ENCODE results near the gene CLEC4G. TPM values are rescaled to one million over a fixed set of nuclear protein-coding genes. Genes with fewer than 3 reads are reported as not detected.

CLEC4G gene
- total RNA-seq, 4 donors from 2014 or later, result 0.55 to 1.1 TPM; not detected in 2

- in situ Hi-C loops (cut with MboI; ENCODE audit: low pct_ligation_motif_present in 1 of 4, low pct_unique_long_range_greater_than_20kb in 1 of 4, low sequenced_read_pairs in 3 of 4), result no loop called here
- Histone ChIP-seq H3K36me3 (no peaks in the 10 kb centered on the region), H3K9me3 (no peaks in the 10 kb centered on the region), H3K27ac (no peak overlapping the region), H3K4me1 (no peaks in the 10 kb centered on the region), H3K27me3 (peaks cover 18% of the 10 kb centered on the region), H3K4me3 (no peak overlapping the region)
- intact Hi-C loops (cut with DNase I; ENCODE audit: low total_unique reads), result no loop called here
- TF ChIP-seq EP300 (IDR thresholded peaks at IDR 0.05; ENCODE audit: low read depth), result no peak
- no peak for TF ChIP-seq POLR2A (IDR thresholded peaks at IDR 0.05)
- no peak for TF ChIP-seq CTCF (IDR thresholded peaks at IDR 0.05)
- TF ChIP-seq POLR2AphosphoS5 (IDR thresholded peaks at IDR 0.05), result no peak
- WGBS, 2 donors (ENCODE audit: low coverage in 1 of 2), result 78% methylated on average over 12 of the region's 12 CpGs; no CpG with 5 or more reads in 1 of the 2 donors
- no peak for DNase-seq
Observed at GRCh38 chr19:7744871-7745650, 13.2 kb upstream of the CLEC4G start.

- DNase-seq, result no peak
- 44 to 50% methylated on average over 2 to 5 of the region's 5 CpGs for WGBS, 2 donors (ENCODE audit: low coverage in 1 of 2)
- Histone ChIP-seq H3K4me1 (no peaks in the 10 kb centered on the region), H3K27me3 (peaks cover 18% of the 10 kb centered on the region), H3K4me3 (no peak overlapping the region), H3K36me3 (no peaks in the 10 kb centered on the region), H3K9me3 (no peaks in the 10 kb centered on the region), H3K27ac (no peak overlapping the region)
- TF ChIP-seq EP300 (IDR thresholded peaks at IDR 0.05; ENCODE audit: low read depth) (no peak), POLR2AphosphoS5 (IDR thresholded peaks at IDR 0.05) (no peak), POLR2A (IDR thresholded peaks at IDR 0.05) (no peak), CTCF (IDR thresholded peaks at IDR 0.05) (no peak)
- in situ Hi-C loops (cut with MboI; ENCODE audit: low pct_ligation_motif_present in 1 of 4, low pct_unique_long_range_greater_than_20kb in 1 of 4, low sequenced_read_pairs in 3 of 4), result no loop called here
- intact Hi-C loops (cut with DNase I; ENCODE audit: low total_unique reads), result no loop called here
Observed at GRCh38 chr19:7744199-7744786, 12.4 kb upstream of the CLEC4G start.

GRCh38 chr19:7743425-7743841 is 11.5 kb upstream of the CLEC4G start:
- no peak for DNase-seq
- H3K4me1 ChIP-seq, result no peaks in the 10 kb centered on the region
- H3K27me3 ChIP-seq, result peaks cover 13% of the 10 kb centered on the region
- intact Hi-C loops (cut with DNase I; ENCODE audit: low total_unique reads), result no loop called here
- in situ Hi-C loops (cut with MboI; ENCODE audit: low pct_ligation_motif_present in 1 of 4, low pct_unique_long_range_greater_than_20kb in 1 of 4, low sequenced_read_pairs in 3 of 4), result no loop called here
- no peak overlapping the region for H3K4me3 ChIP-seq
- no peaks in the 10 kb centered on the region for H3K36me3 ChIP-seq
- no peak overlapping the region for H3K27ac ChIP-seq
- H3K9me3 ChIP-seq, result no peaks in the 10 kb centered on the region
- 51% methylated on average over 2 of the region's 2 CpGs; no CpG with 5 or more reads in 1 of the 2 donors for WGBS, 2 donors (ENCODE audit: low coverage in 1 of 2)
- TF ChIP-seq POLR2AphosphoS5 (IDR thresholded peaks at IDR 0.05) (no peak), CTCF (IDR thresholded peaks at IDR 0.05) (no peak), POLR2A (IDR thresholded peaks at IDR 0.05) (no peak), EP300 (IDR thresholded peaks at IDR 0.05; ENCODE audit: low read depth) (no peak)

GRCh38 chr19:7742991-7743390 is 11.1 kb upstream of the CLEC4G start:
- Histone ChIP-seq H3K36me3 (no peaks in the 10 kb centered on the region), H3K27me3 (peaks cover 8% of the 10 kb centered on the region), H3K4me3 (no peak overlapping the region), H3K4me1 (no peaks in the 10 kb centered on the region), H3K27ac (no peak overlapping the region), H3K9me3 (no peaks in the 10 kb centered on the region)
- in situ Hi-C loops (cut with MboI; ENCODE audit: low pct_ligation_motif_present in 1 of 4, low pct_unique_long_range_greater_than_20kb in 1 of 4, low sequenced_read_pairs in 3 of 4) (no loop called here), intact Hi-C loops (cut with DNase I; ENCODE audit: low total_unique reads) (no loop called here)
- TF ChIP-seq EP300 (IDR thresholded peaks at IDR 0.05; ENCODE audit: low read depth) (no peak), POLR2A (IDR thresholded peaks at IDR 0.05) (no peak), CTCF (IDR thresholded peaks at IDR 0.05) (no peak), POLR2AphosphoS5 (IDR thresholded peaks at IDR 0.05) (no peak)
- DNase-seq, result no peak
- WGBS, 2 donors (ENCODE audit: low coverage in 1 of 2), result 69 to 79% methylated on average over 5 to 11 of the region's 11 CpGs
